Bronchial epithelial cell (primary cell): ENCODE measurements around the gene C19orf44. TPM values are rescaled to one million over a fixed set of nuclear protein-coding genes. Genes with fewer than 3 reads are reported as not detected.
A peak's percentile ranks its signal among the peaks of the same experiment; 100 is the strongest.

Experiments used
- DNase-seq: peaks from one replicate; pipeline ENCODE4 v3.0.0-alpha.2; 2010; ENCODE audit warnings: low read depth
- FAIRE-seq: peaks from 2 replicates; lab custom pipeline; 2011; peaks lifted over from hg19 to GRCh38; lab: Jason Lieb, UNC
- H3K27me3 ChIP-seq: 2 replicates; pipeline ENCODE4 v1.5.1; 2011; ENCODE audit warnings: low read length; ENCODE audit not compliant: control insufficient read depth, insufficient read depth
- H3K36me3 ChIP-seq: 2 replicates; pipeline ENCODE4 v1.5.1; 2011; ENCODE audit warnings: low read length; ENCODE audit not compliant: control insufficient read depth, insufficient read depth
- H3K4me3 ChIP-seq: 2 replicates; pipeline ENCODE4 v1.5.1; 2011; ENCODE audit warnings: mild to moderate bottlenecking, low read depth, low read length, control low read depth
- total RNA-seq: library from RNA; depleted of rRNA; stranded (reverse); fragments of >200 nt; gene quantifications from 2 replicates; pipeline ENCODE4 v1.2.1, GENCODE V29; 2014
- TF ChIP-seq, protein P1 (sequence below): IDR thresholded peaks from 2 replicates; pipeline ENCODE4 v1.5.1; 2011; ENCODE audit warnings: mild to moderate bottlenecking, moderate library complexity, low read length, control low read depth, inconsistent platforms; ENCODE audit not compliant: insufficient read depth, severe bottlenecking

The C19orf44 gene
- total RNA-seq, 1 donor from 2014 or later, result 1.1 TPM

DNA sequence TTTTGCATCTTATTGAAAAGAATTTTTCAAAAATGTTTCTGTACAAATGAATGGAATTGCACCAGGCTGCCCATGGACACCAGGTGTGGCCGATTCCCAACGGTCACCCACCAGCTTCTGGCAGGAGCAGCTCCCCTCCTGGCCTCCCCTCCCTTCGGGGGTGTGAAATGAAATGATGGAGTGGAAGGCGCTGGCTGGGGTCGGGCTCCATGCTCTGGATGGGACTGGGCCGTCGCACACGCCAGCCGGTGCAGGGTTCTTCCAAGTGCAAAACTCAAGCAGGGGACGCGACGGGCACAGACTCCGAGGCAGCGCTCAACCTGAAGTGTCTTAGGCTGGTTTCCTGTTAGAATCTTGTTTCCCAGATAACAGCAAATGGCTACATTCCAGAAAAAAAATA lies 21.9 kb downstream of the C19orf44 start:
- Histone ChIP-seq H3K36me3 (peaks cover 28% of the 10 kb centered on the region), H3K4me3 (no peak overlapping the region), H3K27me3 (no peaks in the 10 kb centered on the region)
- TF ChIP-seq, protein P1, sequence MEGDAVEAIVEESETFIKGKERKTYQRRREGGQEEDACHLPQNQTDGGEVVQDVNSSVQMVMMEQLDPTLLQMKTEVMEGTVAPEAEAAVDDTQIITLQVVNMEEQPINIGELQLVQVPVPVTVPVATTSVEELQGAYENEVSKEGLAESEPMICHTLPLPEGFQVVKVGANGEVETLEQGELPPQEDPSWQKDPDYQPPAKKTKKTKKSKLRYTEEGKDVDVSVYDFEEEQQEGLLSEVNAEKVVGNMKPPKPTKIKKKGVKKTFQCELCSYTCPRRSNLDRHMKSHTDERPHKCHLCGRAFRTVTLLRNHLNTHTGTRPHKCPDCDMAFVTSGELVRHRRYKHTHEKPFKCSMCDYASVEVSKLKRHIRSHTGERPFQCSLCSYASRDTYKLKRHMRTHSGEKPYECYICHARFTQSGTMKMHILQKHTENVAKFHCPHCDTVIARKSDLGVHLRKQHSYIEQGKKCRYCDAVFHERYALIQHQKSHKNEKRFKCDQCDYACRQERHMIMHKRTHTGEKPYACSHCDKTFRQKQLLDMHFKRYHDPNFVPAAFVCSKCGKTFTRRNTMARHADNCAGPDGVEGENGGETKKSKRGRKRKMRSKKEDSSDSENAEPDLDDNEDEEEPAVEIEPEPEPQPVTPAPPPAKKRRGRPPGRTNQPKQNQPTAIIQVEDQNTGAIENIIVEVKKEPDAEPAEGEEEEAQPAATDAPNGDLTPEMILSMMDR, result no peak
- FAIRE-seq (no peak), DNase-seq (no peak)

- TF ChIP-seq, protein P1, result peak; percentile 14
- H3K36me3 ChIP-seq, result peaks cover 33% of the 10 kb centered on the region
- FAIRE-seq, result no peak
- H3K27me3 ChIP-seq, result no peaks in the 10 kb centered on the region
- H3K4me3 ChIP-seq, result no peak overlapping the region
- no peak for DNase-seq
These were observed 22.5 kb downstream of the C19orf44 start for GRCh38 chr19:16518483-16519229.

GRCh38 chr19:16519230-16519687 lies 23.1 kb downstream of the C19orf44 start:
- H3K4me3 ChIP-seq, result no peak overlapping the region
- H3K36me3 ChIP-seq, result peaks cover 35% of the 10 kb centered on the region
- DNase-seq, result no peak
- FAIRE-seq, result no peak
- H3K27me3 ChIP-seq, result no peaks in the 10 kb centered on the region
- TF ChIP-seq, protein P1, result no peak

GRCh38 chr19:16520074-16520973 lies 24.1 kb downstream of the C19orf44 start:
- no peaks in the 10 kb centered on the region for H3K27me3 ChIP-seq
- FAIRE-seq (no peak), DNase-seq (no peak)
- TF ChIP-seq, protein P1, result no peak
- peaks cover 37% of the 10 kb centered on the region for H3K36me3 ChIP-seq
- H3K4me3 ChIP-seq, result no peak overlapping the region

GRCh38 chr19:16520986-16521624 lies 24.9 kb downstream of the C19orf44 start:
- no peak for FAIRE-seq
- TF ChIP-seq, protein P1, result no peak
- peaks cover 39% of the 10 kb centered on the region for H3K36me3 ChIP-seq
- H3K27me3 ChIP-seq, result no peaks in the 10 kb centered on the region
- DNase-seq, result no peak
- H3K4me3 ChIP-seq, result no peak overlapping the region
